EL (cell line): ENCODE measurements around the gene KATNAL2.
A peak's percentile ranks its signal among the peaks of the same experiment; 100 is the strongest.
"Not testable (repeated sequence)": the region's sequence is repeated elsewhere in the genome, so short reads cannot be mapped to it uniquely, and the experiment has no call there.

Experiments
- DNase-seq: peaks from one replicate; pipeline ENCODE4 v3.0.0-alpha.2; 2016

KATNAL2 gene

GRCh38 chr18:46939337-46939963, 22.0 kb downstream of the KATNAL2 start:
- peak; percentile 85 for DNase-seq

DNA sequence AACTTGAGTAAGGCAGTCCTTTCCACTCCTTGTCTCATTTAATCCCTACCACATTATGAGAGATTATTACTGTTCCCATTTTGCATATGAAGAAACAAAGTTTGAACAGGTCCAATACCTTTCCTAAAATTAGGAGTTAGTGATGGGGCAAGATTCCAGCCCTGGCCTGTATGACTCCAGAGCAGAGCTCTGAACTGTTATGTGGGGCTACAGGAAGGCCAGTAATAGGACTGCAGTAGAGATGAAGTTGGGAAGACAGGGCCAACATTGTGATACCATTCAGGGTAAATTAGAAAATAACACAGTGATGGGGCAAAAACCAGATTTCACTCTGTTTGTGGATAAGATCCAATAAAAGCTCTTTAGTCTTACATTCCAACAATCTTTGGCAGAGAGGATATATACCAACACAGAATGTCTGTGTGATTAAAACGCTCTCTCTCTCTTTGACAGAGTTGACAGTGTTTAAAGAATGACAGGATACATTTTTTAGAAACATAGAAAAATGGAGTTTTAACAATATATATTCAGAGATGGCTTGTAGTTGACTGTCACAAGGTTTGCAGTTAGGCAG, 22.7 kb downstream of the KATNAL2 start:
- DNase-seq, result peak; percentile 3

DNA sequence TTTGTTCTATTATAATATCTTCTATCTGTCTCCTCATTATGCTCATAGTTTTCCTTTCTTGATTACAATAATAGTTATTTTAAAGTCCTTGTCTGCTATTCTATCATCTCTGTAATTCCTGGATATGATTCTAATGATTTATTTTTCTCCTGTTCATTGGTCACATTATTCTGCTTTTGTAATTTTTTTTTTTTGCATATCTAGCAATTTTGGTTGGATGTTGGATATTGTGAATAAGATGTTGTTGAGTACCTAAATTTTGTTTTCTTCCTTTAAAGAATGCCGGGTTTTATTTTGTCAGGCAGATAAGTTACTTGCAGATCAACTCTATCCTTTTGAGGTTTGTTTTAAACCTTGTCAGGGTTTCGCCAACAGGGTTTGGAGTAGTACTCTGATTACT, 25.2 kb downstream of the KATNAL2 start:
- no peak for DNase-seq

- DNase-seq, result peak; percentile 87
Measured at GRCh38 chr18:46946656-46947282, 29.4 kb downstream of the KATNAL2 start.

- peak; percentile 4 for DNase-seq
Measured at GRCh38 chr18:46950064-46950656, 32.8 kb downstream of the KATNAL2 start.

DNA sequence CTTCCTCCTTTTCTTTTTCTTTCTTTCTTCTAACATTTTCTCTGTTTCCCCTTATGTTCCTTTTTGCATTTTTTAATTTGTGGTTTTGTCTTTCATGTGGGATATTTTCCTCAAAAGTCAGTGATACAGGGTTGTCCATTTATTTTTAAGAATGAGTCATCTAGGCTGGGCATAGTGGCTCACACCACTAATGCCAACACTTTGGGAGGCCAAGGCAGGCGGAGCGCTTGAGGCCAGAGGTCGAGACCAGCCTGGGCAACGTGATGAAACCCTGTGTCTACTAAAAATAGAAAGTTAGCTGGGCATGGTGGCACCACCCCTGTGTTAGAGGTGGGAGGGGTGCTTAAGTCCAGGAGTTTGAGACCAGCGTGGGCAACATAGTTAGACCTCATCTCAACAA, 35.8 kb downstream of the KATNAL2 start:
- no peak for DNase-seq

GRCh38 chr18:46958209-46958608, 40.8 kb downstream of the KATNAL2 start:
- no peak for DNase-seq

DNA sequence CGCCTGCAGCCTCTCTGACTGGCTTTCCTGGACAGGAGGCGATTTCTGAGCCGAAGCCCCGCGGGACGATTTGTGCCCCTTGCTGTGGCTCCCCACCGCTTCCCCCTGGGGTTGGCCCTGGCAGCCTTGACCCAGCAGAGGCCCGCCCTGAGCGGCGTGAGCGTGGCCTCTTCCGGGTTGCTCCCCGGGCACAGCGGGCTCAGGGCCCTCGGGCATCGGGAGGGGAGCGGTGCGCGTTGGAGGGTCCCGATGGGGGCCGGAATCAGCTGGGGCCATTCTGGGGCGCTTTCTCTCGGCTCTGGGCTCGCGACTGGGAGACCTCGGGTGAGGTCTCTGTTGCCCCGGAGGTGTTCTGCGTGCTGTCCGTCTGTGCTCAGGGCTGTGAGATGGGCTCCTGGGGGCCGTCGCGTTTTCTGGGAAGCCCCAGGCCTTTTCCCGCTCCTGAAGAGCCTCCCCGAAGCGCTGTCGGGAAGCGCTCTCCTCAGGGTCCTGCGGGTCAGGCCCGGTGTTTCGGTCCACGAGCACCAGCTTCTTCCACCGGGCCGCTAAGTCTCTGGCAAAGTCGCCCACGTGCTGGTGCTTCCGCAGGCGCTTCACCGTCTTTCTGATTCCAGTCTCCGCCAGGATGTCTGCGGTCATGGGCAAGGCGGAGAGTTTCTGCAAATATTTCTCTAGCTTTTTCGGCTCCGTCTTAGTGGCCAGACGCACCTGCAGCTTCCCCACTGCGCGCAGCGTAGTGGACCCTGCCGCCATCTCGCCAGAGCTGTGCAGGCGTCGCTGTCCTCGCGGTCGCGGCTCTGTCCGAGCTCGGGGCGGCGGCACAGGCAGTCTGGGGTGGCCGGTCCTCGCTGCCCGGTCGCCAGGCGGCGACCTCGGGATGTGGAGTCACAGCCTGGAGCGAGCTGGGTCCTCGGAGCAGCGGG, 46.5 kb downstream of the KATNAL2 start:
- DNase-seq, result not testable (repeated sequence)

DNA sequence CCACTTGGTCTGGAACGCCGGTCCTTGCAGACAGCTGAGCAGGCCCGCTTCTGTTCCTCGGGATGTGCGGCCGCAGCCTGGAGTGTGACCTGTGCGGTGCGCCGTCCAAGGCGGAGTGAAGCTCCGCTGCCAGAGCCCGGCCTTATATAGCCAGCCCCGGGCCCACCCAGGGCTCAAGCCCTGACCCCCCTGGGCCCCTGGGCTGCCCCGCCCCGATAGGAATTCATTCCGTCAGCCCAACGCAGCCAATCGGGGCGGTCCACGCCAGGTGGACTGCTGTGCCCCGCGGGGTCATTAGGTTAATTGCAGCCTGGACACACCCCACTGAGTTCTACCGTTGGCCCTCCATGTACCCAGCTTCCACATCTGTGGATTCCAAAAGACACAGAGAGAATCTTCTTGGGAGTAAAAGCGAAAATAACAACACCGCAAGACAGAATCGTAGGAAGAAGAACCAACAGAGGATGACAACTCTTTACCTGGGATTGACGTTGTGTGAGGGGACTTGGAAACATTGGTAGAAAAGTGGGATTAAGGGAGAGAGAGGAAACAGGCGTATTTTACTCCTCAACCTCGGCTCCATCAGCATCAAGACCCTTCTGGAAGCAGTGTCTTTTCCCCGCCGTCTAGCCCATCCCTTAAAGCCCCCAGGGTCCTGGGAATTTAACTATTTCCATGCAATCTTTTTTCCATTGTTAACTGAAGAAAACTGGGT, 47.3 kb downstream of the KATNAL2 start:
- DNase-seq, result not testable (repeated sequence)

DNA sequence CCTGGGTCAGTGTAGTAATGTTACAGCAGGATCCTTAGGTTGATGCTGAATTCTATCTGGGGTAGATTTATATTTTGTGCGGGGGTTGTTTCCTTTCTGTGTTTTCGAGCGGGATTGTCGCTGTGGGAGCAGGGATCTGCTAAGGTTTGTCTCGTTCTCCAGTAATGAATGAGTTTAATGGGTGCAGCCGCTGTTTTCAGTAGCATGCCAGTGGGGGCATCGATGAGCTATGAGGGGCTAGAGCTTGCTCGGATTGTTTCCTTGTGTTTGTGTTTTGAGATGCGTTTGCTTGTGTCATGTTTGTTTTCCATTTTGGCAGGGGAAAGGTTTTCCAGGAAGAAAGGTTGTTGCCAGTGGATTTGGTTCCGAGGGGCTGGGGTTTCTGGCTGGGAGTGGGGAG, 48.9 kb downstream of the KATNAL2 start:
- not testable (repeated sequence) for DNase-seq

DNA sequence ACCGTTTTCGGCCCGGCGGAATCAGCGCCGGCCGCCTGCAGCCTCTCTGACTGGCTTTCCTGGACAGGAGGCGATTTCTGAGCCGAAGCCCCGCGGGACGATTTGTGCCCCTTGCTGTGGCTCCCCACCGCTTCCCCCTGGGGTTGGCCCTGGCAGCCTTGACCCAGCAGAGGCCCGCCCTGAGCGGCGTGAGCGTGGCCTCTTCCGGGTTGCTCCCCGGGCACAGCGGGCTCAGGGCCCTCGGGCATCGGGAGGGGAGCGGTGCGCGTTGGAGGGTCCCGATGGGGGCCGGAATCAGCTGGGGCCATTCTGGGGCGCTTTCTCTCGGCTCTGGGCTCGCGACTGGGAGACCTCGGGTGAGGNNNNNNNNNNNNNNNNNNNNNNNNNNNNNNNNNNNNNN, 52.1 kb downstream of the KATNAL2 start:
- not testable (repeated sequence) for DNase-seq

DNA sequence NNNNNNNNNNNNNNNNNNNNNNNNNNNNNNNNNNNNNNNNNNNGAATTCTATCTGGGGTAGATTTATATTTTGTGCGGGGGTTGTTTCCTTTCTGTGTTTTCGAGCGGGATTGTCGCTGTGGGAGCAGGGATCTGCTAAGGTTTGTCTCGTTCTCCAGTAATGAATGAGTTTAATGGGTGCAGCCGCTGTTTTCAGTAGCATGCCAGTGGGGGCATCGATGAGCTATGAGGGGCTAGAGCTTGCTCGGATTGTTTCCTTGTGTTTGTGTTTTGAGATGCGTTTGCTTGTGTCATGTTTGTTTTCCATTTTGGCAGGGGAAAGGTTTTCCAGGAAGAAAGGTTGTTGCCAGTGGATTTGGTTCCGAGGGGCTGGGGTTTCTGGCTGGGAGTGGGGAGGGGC, 102.5 kb downstream of the KATNAL2 start:
- DNase-seq, result not testable (repeated sequence)

GRCh38 chr18:47020757-47021156, 103.4 kb downstream of the KATNAL2 start:
- DNase-seq, result not testable (repeated sequence)

DNA sequence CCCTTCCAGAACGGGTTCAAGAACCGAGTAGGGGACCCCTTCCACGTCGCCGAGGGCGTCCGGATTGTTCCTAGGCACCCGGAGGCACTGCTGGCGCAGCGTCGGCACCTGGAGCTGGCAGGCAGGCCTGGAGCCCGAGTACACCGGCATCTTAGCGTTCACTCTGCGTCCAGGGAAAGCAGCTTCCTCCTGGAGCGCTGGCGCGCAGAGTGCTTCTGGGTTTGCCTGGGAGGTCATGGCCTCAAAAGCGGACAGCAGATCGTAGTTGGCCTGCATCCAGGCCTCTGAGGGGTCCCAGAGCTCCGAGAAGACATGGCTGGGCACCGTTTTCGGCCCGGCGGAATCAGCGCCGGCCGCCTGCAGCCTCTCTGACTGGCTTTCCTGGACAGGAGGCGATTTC, 105.4 kb downstream of the KATNAL2 start:
- DNase-seq, result not testable (repeated sequence)

- DNase-seq, result not testable (repeated sequence)
Measured at GRCh38 chr18:47023769-47024465, 106.5 kb downstream of the KATNAL2 start.

DNA sequence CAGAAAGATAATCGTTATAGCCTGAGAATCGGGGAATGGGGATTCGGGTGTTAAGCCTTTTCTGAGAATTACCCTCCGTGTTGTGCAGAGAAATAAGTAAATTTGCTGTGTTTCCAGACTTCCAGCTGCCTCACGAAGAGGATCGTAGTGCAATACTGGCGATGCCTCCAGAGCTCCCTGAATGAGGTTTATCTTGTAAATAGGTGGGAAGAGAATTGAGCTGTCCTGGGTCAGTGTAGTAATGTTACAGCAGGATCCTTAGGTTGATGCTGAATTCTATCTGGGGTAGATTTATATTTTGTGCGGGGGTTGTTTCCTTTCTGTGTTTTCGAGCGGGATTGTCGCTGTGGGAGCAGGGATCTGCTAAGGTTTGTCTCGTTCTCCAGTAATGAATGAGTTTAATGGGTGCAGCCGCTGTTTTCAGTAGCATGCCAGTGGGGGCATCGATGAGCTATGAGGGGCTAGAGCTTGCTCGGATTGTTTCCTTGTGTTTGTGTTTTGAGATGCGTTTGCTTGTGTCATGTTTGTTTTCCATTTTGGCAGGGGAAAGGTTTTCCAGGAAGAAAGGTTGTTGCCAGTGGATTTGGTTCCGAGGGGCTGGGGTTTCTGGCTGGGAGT, 108.3 kb downstream of the KATNAL2 start:
- not testable (repeated sequence) for DNase-seq

- DNase-seq, result not testable (repeated sequence)
Measured at GRCh38 chr18:47028738-47029137, 111.3 kb downstream of the KATNAL2 start.

DNA sequence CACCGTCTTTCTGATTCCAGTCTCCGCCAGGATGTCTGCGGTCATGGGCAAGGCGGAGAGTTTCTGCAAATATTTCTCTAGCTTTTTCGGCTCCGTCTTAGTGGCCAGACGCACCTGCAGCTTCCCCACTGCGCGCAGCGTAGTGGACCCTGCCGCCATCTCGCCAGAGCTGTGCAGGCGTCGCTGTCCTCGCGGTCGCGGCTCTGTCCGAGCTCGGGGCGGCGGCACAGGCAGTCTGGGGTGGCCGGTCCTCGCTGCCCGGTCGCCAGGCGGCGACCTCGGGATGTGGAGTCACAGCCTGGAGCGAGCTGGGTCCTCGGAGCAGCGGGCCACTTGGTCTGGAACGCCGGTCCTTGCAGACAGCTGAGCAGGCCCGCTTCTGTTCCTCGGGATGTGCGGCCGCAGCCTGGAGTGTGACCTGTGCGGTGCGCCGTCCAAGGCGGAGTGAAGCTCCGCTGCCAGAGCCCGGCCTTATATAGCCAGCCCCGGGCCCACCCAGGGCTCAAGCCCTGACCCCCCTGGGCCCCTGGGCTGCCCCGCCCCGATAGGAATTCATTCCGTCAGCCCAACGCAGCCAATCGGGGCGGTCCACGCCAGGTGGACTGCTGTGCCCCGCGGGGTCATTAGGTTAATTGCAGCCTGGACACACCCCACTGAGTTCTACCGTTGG, 112.4 kb downstream of the KATNAL2 start:
- not testable (repeated sequence) for DNase-seq

DNA sequence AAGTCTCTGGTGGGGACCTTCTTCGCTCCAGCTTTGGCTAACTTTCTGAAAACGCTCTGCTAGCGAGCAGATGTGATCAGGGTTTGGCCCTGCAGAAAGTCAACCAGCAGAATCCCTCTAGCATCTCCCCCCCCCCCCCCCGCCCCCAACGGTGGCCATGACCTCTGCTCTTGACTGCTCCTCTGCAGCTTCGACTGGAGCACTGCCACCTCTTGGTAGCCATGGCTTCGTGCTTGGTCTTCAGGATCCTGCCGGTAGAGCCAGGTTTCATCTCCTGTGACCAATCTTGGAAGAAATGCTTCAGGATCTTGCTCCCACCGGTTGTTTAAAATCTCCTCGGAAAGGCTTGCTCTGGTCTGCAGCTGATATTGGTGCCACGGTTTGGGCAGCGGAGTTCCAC, 113.5 kb downstream of the KATNAL2 start:
- not testable (repeated sequence) for DNase-seq

DNA sequence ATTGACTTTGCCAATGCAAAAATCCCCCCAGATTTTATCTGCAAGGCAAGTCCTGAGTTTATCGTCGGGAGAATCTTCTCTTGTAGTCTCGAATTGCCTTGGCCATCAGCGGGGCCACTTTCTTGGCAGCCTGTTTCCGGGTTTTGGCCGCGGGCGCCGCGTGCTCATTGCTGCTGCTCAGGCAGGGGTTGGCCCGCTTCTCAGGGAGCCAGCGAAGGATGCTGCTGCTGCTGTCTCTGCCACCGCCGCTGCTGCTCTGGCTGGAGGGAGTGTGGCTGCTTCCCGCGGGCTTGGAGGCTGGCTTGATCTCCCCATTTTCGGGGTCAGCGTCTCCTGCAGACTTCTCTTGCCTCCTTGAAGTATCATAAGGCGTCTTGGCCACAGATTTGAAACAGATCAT, 115.5 kb downstream of the KATNAL2 start:
- DNase-seq, result no peak
